ENCODE results near the gene PLP2.
A peak's percentile ranks its signal among the peaks of the same experiment; 100 is the strongest.

The PLP2 gene

GRCh38 chrX:49183701-49184281 lies 12.1 kb downstream of the PLP2 start:
- no peak for DNase-seq (ENCODE audit: insufficient read length, low spot score)
- TF ChIP-seq CTCF (IDR thresholded peaks at IDR 0.05; ENCODE audit: insufficient read depth, missing control alignments), result no peak
- FAIRE-seq, result no peak

GRCh38 chrX:49184294-49185281 lies 12.9 kb downstream of the PLP2 start:
- DNase-seq (ENCODE audit: insufficient read length, low spot score), result no peak
- no peak for TF ChIP-seq CTCF (IDR thresholded peaks at IDR 0.05; ENCODE audit: insufficient read depth, missing control alignments)
- no peak for FAIRE-seq

- FAIRE-seq, result no peak
- no peak for DNase-seq (ENCODE audit: insufficient read length, low spot score)
Measured at GRCh38 chrX:49186125-49187027, 14.7 kb downstream of the PLP2 start, which contains the start of gene PRICKLE3. TSS of gene PRICKLE3 (minus strand) at chrX:49186373. CDS start at chrX:49186297, 76 bp downstream.

GRCh38 chrX:49187028-49187394 lies 15.3 kb downstream of the PLP2 start:
- DNase-seq (ENCODE audit: insufficient read length, low spot score), result no peak
- no peak for FAIRE-seq
- TF ChIP-seq CTCF (IDR thresholded peaks at IDR 0.05; ENCODE audit: insufficient read depth, missing control alignments), result no peak

More at GRCh38 chrX:49186125-49187027, 14.7 kb downstream of the PLP2 start, which contains the start of gene PRICKLE3:
- peak; percentile 29 for TF ChIP-seq CTCF (IDR thresholded peaks at IDR 0.05; ENCODE audit: insufficient read depth, missing control alignments)

GRCh38 chrX:49187526-49187925 lies 15.8 kb downstream of the PLP2 start:
- FAIRE-seq (no peak), DNase-seq (ENCODE audit: insufficient read length, low spot score) (no peak)
- TF ChIP-seq CTCF (IDR thresholded peaks at IDR 0.05; ENCODE audit: insufficient read depth, missing control alignments), result no peak

GRCh38 chrX:49188468-49189076 lies 16.9 kb downstream of the PLP2 start:
- DNase-seq (ENCODE audit: insufficient read length, low spot score), result no peak
- no peak for TF ChIP-seq CTCF (IDR thresholded peaks at IDR 0.05; ENCODE audit: insufficient read depth, missing control alignments)
- FAIRE-seq, result no peak
